HepG2 (cell line): ENCODE results near the gene RIOK3.

Experiments used
- CREM ChIP-seq, 2 experiments: sonication (generic) in 1 of 2; formaldehyde crosslinking in 1 of 2; IDR thresholded peaks; 2 replicates each; pipeline versions ENCODE4 v1.4.0 to v1.6.1; 2016 to 2020; ENCODE audit warnings: antibody characterized with exemption in 1 of 2, mild to moderate bottlenecking in 1 of 2, missing genetic modification reagents in 1 of 2
- EZH2 ChIP-seq: conservative IDR thresholded peaks from 2 replicates; pipeline ENCODE4 v1.6.1; 2012; ENCODE audit warnings: mild to moderate bottlenecking, low read depth, low read length, moderate library complexity
- POLR2A ChIP-seq, 2 experiments: IDR thresholded peaks; 2 replicates each; pipeline ENCODE4 v1.6.1; 2011; ENCODE audit warnings: low read depth in 2 of 2, low read length in 2 of 2, mild to moderate bottlenecking in 1 of 2, moderate library complexity in 1 of 2; ENCODE audit not compliant: insufficient read depth in 1 of 2
- PTBP1 ChIP-seq: fragments of 200-400 bp; formaldehyde crosslinking; IDR thresholded peaks from 2 replicates; pipeline ENCODE4 v1.6.1; 2018; ENCODE audit warnings: low read length, low read depth; ENCODE audit not compliant: poor library complexity, severe bottlenecking
- TF ChIP-seq, protein P1 (sequence below): sonication (generic); formaldehyde crosslinking; IDR thresholded peaks from 2 replicates; pipeline ENCODE4 v1.5.0; 2020; ENCODE audit warnings: mild to moderate bottlenecking, missing genetic modification reagents, moderate library complexity
- TF ChIP-seq, protein P2 (sequence below): sonication (generic); formaldehyde crosslinking; IDR thresholded peaks from 2 replicates; pipeline ENCODE4 v1.9.0; 2021; ENCODE audit warnings: missing genetic modification reagents, borderline replicate concordance

DNA sequence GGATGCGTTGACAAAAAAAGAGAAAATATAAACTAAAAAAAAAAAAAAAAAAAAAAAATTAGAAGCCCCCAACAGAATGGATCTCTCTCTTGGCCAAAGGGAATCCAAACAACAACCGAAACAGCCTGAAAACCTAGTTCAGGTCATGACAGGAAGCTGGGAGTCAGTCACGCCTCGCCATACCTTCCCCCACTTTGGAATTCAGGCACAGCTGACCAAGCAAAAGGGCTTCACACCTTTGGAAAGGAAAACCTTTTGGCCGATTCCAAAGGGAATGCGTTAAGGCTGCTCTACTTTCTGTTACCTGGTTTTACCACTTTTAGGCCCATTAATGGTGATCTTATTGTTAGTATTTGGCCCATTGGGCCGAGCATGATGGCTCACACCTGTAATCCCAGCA, 32.3 kb downstream of the RIOK3 start:
- no peak for TF ChIP-seq POLR2A (IDR thresholded peaks at IDR 0.05; ENCODE audit: insufficient read depth in 1 of 2, low read depth in 2 of 2, low read length in 2 of 2)
- no peak for TF ChIP-seq CREM (IDR thresholded peaks at IDR 0.05)
- TF ChIP-seq CREM (CRISPR knock-in tag; IDR thresholded peaks at IDR 0.05): no peak
- no peak for TF ChIP-seq EZH2
- TF ChIP-seq, protein P1, sequence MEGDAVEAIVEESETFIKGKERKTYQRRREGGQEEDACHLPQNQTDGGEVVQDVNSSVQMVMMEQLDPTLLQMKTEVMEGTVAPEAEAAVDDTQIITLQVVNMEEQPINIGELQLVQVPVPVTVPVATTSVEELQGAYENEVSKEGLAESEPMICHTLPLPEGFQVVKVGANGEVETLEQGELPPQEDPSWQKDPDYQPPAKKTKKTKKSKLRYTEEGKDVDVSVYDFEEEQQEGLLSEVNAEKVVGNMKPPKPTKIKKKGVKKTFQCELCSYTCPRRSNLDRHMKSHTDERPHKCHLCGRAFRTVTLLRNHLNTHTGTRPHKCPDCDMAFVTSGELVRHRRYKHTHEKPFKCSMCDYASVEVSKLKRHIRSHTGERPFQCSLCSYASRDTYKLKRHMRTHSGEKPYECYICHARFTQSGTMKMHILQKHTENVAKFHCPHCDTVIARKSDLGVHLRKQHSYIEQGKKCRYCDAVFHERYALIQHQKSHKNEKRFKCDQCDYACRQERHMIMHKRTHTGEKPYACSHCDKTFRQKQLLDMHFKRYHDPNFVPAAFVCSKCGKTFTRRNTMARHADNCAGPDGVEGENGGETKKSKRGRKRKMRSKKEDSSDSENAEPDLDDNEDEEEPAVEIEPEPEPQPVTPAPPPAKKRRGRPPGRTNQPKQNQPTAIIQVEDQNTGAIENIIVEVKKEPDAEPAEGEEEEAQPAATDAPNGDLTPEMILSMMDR: no peak
- TF ChIP-seq, protein P2, sequence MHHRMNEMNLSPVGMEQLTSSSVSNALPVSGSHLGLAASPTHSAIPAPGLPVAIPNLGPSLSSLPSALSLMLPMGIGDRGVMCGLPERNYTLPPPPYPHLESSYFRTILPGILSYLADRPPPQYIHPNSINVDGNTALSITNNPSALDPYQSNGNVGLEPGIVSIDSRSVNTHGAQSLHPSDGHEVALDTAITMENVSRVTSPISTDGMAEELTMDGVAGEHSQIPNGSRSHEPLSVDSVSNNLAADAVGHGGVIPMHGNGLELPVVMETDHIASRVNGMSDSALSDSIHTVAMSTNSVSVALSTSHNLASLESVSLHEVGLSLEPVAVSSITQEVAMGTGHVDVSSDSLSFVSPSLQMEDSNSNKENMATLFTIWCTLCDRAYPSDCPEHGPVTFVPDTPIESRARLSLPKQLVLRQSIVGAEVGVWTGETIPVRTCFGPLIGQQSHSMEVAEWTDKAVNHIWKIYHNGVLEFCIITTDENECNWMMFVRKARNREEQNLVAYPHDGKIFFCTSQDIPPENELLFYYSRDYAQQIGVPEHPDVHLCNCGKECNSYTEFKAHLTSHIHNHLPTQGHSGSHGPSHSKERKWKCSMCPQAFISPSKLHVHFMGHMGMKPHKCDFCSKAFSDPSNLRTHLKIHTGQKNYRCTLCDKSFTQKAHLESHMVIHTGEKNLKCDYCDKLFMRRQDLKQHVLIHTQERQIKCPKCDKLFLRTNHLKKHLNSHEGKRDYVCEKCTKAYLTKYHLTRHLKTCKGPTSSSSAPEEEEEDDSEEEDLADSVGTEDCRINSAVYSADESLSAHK (CRISPR knock-in tag): no peak
- TF ChIP-seq PTBP1: no peak
